H1 (cell line): ENCODE measurements around the gene CAMP. TPM values are rescaled to one million over a fixed set of nuclear protein-coding genes. Genes with fewer than 3 reads are reported as not detected.

Experiments used
- CTCF ChIA-PET: fragments of 300-600 bp; sonication (Branson Sonifier 250); formaldehyde crosslinking; loops from one replicate; lab custom pipeline; 2021; ENCODE audit not compliant: partially characterized antibody; lab: Charles Lee
- POLR2A ChIA-PET: fragments of 300-600 bp; sonication (Branson Sonifier 250); formaldehyde crosslinking; loops from one replicate; lab custom pipeline; 2021; ENCODE audit warnings: inconsistent platforms; ENCODE audit not compliant: partially characterized antibody; lab: Charles Lee
- DNase-seq, 2 experiments: peaks; one replicate each; pipeline versions ENCODE4 v3.0.0 to v3.0.0-alpha.2; 2010 to 2022; ENCODE audit warnings: low spot score in 2 of 2, low read depth in 1 of 2, mixed read lengths in 1 of 2
- FAIRE-seq: peaks from 2 replicates; lab custom pipeline; 2011; peaks lifted over from hg19 to GRCh38; lab: Jason Lieb, UNC
- H2AFZ ChIP-seq: 2 replicates; pipeline ENCODE4 v1.8.1; 2012; ENCODE audit warnings: low read length, inconsistent platforms
- H2AK5ac ChIP-seq: 2 replicates; pipeline ENCODE4 v1.6.1; 2013; ENCODE audit warnings: low read depth, low read length
- H2BK120ac ChIP-seq: replicated peaks from 2 replicates; pipeline ENCODE3; 2013; ENCODE audit warnings: low read depth, low read length, inconsistent platforms
- H2BK12ac ChIP-seq: 2 replicates; pipeline ENCODE4 v1.6.1; 2013; ENCODE audit warnings: low read depth, low read length
- H2BK15ac ChIP-seq: 2 replicates; pipeline ENCODE4 v1.6.1; 2013; ENCODE audit warnings: low read length
- H2BK20ac ChIP-seq: 2 replicates; pipeline ENCODE4 v1.6.1; 2013; ENCODE audit warnings: low read length
- H2BK5ac ChIP-seq: 2 replicates; pipeline ENCODE4 v1.6.1; 2013; ENCODE audit warnings: low read depth, low read length
- H3K14ac ChIP-seq: 2 replicates; pipeline ENCODE4 v1.6.1; 2013; ENCODE audit warnings: inconsistent platforms; ENCODE audit not compliant: insufficient read length
- H3K18ac ChIP-seq: 2 replicates; pipeline ENCODE4 v1.6.1; 2013; ENCODE audit warnings: low read length; ENCODE audit errors: extremely low read depth
- H3K23ac ChIP-seq: 2 replicates; pipeline ENCODE4 v1.6.1; 2013; ENCODE audit warnings: inconsistent platforms; ENCODE audit not compliant: insufficient read length
- H3K23me2 ChIP-seq: 2 replicates; pipeline ENCODE4 v1.6.1; 2013; ENCODE audit warnings: low read depth, low read length
- H3K27ac ChIP-seq: 2 replicates; pipeline ENCODE4 v1.6.1; 2011; ENCODE audit warnings: low read depth, low read length, inconsistent platforms
- H3K27me3 ChIP-seq, 4 experiments: replicated peaks in 1 of 4; 1 replicate in 1 of 4; 2 replicates in 3 of 4; pipeline versions ENCODE4 v1.6.1 to v1.8.1; 2011 to 2013; ENCODE audit warnings: low read length in 3 of 4, mild to moderate bottlenecking in 3 of 4, inconsistent platforms in 2 of 4, mixed read lengths in 2 of 4, moderate library complexity in 1 of 4; ENCODE audit not compliant: control insufficient read depth in 3 of 4, insufficient read depth in 3 of 4; ENCODE audit errors: extremely low read depth in 1 of 4
- H3K36me3 ChIP-seq, 4 experiments: 2 replicates each; pipeline versions ENCODE4 v1.6.1 to v1.8.1; 2011 to 2013; ENCODE audit warnings: mild to moderate bottlenecking in 4 of 4, low read length in 3 of 4, moderate library complexity in 2 of 4, control low read depth in 1 of 4, inconsistent platforms in 1 of 4; ENCODE audit not compliant: insufficient read depth in 4 of 4, control insufficient read depth in 2 of 4
- H3K4ac ChIP-seq: replicated peaks from 2 replicates; pipeline ENCODE3; 2013; ENCODE audit warnings: low read length, low read depth, mixed read lengths, inconsistent platforms; ENCODE audit not compliant: insufficient read length
- H3K4me1 ChIP-seq, 4 experiments: replicated peaks in 1 of 4; 1 replicate in 1 of 4; 2 replicates in 3 of 4; pipeline versions ENCODE4 v1.6.1 to v1.8.1; 2011 to 2013; ENCODE audit warnings: low read length in 3 of 4, inconsistent platforms in 2 of 4, mixed read lengths in 1 of 4; ENCODE audit not compliant: insufficient read depth in 4 of 4, control insufficient read depth in 3 of 4
- H3K4me2 ChIP-seq, 2 experiments: 2 replicates each; pipeline versions ENCODE4 v1.6.1 to v1.8.1; 2011 to 2013; ENCODE audit warnings: low read depth in 2 of 2, low read length in 2 of 2, control low read depth in 1 of 2, inconsistent platforms in 1 of 2, mild to moderate bottlenecking in 1 of 2; ENCODE audit not compliant: insufficient read depth in 1 of 2
- H3K4me3 ChIP-seq, 4 experiments: fragments of 200-600, 300-600 bp in 1 of 4; sonication (generic), shearing (Covaris generic), sonication (Bioruptor Twin) in 1 of 4; 2 replicates each; pipeline versions ENCODE4 v1.5.1 to v1.8.1; 2011 to 2016; ENCODE audit warnings: low read length in 4 of 4, low read depth in 3 of 4, control low read depth in 2 of 4, inconsistent platforms in 2 of 4, mild to moderate bottlenecking in 2 of 4, mixed read lengths in 1 of 4, moderate library complexity in 1 of 4; ENCODE audit not compliant: insufficient read depth in 2 of 4; ENCODE audit errors: extremely low read depth in 1 of 4
- H3K56ac ChIP-seq: replicated peaks from 2 replicates; pipeline ENCODE3; 2013; ENCODE audit warnings: low read depth, mild to moderate bottlenecking, mixed read lengths, low read length, inconsistent platforms; ENCODE audit not compliant: insufficient read length
- H3K79me1 ChIP-seq: 2 replicates; pipeline ENCODE4 v1.6.1; 2013; ENCODE audit warnings: low read depth, low read length, control low read depth
- H3K79me2 ChIP-seq, 2 experiments: 2 replicates each; pipeline versions ENCODE4 v1.6.1 to v1.8.1; 2012 to 2013; ENCODE audit warnings: low read length in 2 of 2, mild to moderate bottlenecking in 2 of 2, inconsistent platforms in 1 of 2; ENCODE audit not compliant: insufficient read depth in 2 of 2, control insufficient read depth in 1 of 2
- H3K9ac ChIP-seq, 4 experiments: replicated peaks in 1 of 4; 1 replicate in 1 of 4; 2 replicates in 3 of 4; pipeline versions ENCODE4 v1.6.1 to v1.8.1; 2011 to 2013; ENCODE audit warnings: low read depth in 3 of 4, low read length in 3 of 4, control low read depth in 2 of 4, mild to moderate bottlenecking in 2 of 4, moderate library complexity in 2 of 4, inconsistent platforms in 1 of 4; ENCODE audit errors: extremely low read depth in 1 of 4
- H3K9me3 ChIP-seq, 2 experiments: 2 replicates each; pipeline versions ENCODE4 v1.6.1 to v1.8.1; 2012 to 2013; ENCODE audit warnings: mild to moderate bottlenecking in 2 of 2, moderate library complexity in 2 of 2, control low read depth in 1 of 2, inconsistent platforms in 1 of 2, low read depth in 1 of 2, low read length in 1 of 2, mixed read lengths in 1 of 2; ENCODE audit not compliant: insufficient read depth in 2 of 2
- H4K20me1 ChIP-seq, 2 experiments: replicated peaks in 1 of 2; 2 replicates each; pipeline versions ENCODE3 to v1.8.1; 2011 to 2013; ENCODE audit warnings: inconsistent platforms in 2 of 2, low read length in 2 of 2, mild to moderate bottlenecking in 1 of 2; ENCODE audit not compliant: insufficient read depth in 2 of 2, control insufficient read depth in 1 of 2
- H4K5ac ChIP-seq: 2 replicates; pipeline ENCODE4 v1.6.1; 2013; ENCODE audit warnings: low read length, low read depth, mixed read lengths, inconsistent platforms; ENCODE audit not compliant: insufficient read length
- H4K8ac ChIP-seq: 2 replicates; pipeline ENCODE4 v1.8.0; 2013; ENCODE audit warnings: mild to moderate bottlenecking, moderate library complexity, low read length, inconsistent platforms; ENCODE audit not compliant: insufficient read depth; ENCODE audit errors: extremely low read depth
- H4K91ac ChIP-seq: replicated peaks from 2 replicates; pipeline ENCODE3; 2013; ENCODE audit warnings: low read length, mixed read lengths, inconsistent platforms; ENCODE audit not compliant: insufficient read length
- CEBPB ChIP-seq: IDR thresholded peaks from 2 replicates; pipeline ENCODE4 v1.6.1; 2012; ENCODE audit warnings: low read depth, low read length
- NANOG ChIP-seq: IDR thresholded peaks from 2 replicates; pipeline ENCODE4 v1.6.1; 2011; ENCODE audit warnings: low read length, low read depth, mild to moderate bottlenecking, inconsistent platforms; ENCODE audit not compliant: insufficient read depth, poor library complexity, severe bottlenecking
- POU5F1 ChIP-seq: IDR thresholded peaks from 2 replicates; pipeline ENCODE4 v1.6.1; 2011; ENCODE audit warnings: low read depth, mild to moderate bottlenecking, low read length, moderate library complexity
- RFX5 ChIP-seq: IDR thresholded peaks from 2 replicates; pipeline ENCODE4 v1.6.1; 2011; ENCODE audit warnings: low read depth, low read length, improper control_type of control experiment, borderline replicate concordance
- RNF2 ChIP-seq: fragments of 200-900, 300-1000 bp; sonication (generic); IDR thresholded peaks from 2 replicates; pipeline ENCODE4 v1.7.1; 2016; ENCODE audit warnings: borderline replicate concordance, low read depth, mild to moderate bottlenecking, antibody characterized with exemption, low read length; ENCODE audit not compliant: poor library complexity, severe bottlenecking; ENCODE audit errors: missing control alignments
- WGBS, 2 experiments: shearing (Covaris generic) in 1 of 2; methylation state at CpG; one replicate each; pipeline versions ENCODE4 v1.1.6 to v1.1.7; 2013 to 2015; ENCODE audit warnings: low lambda C conversion rate in 2 of 2, mixed read lengths in 2 of 2, inconsistent platforms in 1 of 2, low coverage in 1 of 2, missing lambda C conversion rate in 1 of 2; ENCODE audit not compliant: insufficient replicate concordance in 2 of 2, insufficient coverage in 1 of 2, insufficient read length in 1 of 2; ENCODE audit errors: extremely low coverage in 1 of 2, missing lambda C conversion rate in 1 of 2; 5-methylcytosine and 5-hydroxymethylcytosine counted together
- long read RNA-seq, 2 experiments: library from RNA in 1 of 2; library from capped mRNA in 1 of 2; stranded (forward); transcript quantifications; one replicate each; pipeline ENCODE4 v2.0.0, GENCODE V29; 2021; ENCODE audit warnings: inconsistent platforms in 1 of 2
- polyA minus RNA-seq, 3 experiments: library from RNA; depleted of rRNA, polyadenylated mRNA; stranded (reverse); fragments of >200 nt; gene quantifications; 1 replicate in 2 of 3; 2 replicates in 1 of 3; pipeline ENCODE4 v1.2.3, GENCODE V29; 2011
- polyA plus RNA-seq, 7 experiments: library from polyadenylated mRNA; depleted of rRNA in 3 of 7; stranded (reverse) in 5 of 7; unstranded in 2 of 7; fragments of >200 nt in 5 of 7; fragments of 200-250 nt in 2 of 7; gene quantifications; 1 replicate in 5 of 7; 2 replicates in 1 of 7; 4 replicates in 1 of 7; pipeline versions ENCODE4 v1.2.1 to v1.2.3, GENCODE V29; 2011 to 2013; ENCODE audit warnings: missing spikeins in 2 of 7, mixed read lengths in 2 of 7
- total RNA-seq: library from RNA; stranded (reverse); fragmentation: NEBNext Ultra II Directional; extraction: Animal tissue kit (Norgen Biotek cat#: 25700); gene quantifications from 2 replicates; pipeline ENCODE4 v1.2.1, GENCODE V29; 2021
- TF ChIP-seq, protein P1 (sequence below): IDR thresholded peaks from 2 replicates; pipeline ENCODE4 v1.6.1; 2012; ENCODE audit warnings: low read length, inconsistent platforms

CAMP gene, protein sequence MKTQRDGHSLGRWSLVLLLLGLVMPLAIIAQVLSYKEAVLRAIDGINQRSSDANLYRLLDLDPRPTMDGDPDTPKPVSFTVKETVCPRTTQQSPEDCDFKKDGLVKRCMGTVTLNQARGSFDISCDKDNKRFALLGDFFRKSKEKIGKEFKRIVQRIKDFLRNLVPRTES
- not detected in 2 replicates for total RNA-seq
- polyA plus RNA-seq (2011; rRNA removed) = not detected in 2 replicates
- not detected for polyA plus RNA-seq (2011; cell fraction: cytosol; rRNA removed)
- polyA plus RNA-seq (2011; cell fraction: nucleus; rRNA removed) = not detected
- polyA plus RNA-seq (2012, experiment 1 of 2) = not detected in 4 replicates
- polyA plus RNA-seq (2012, experiment 2 of 2) = not detected
- not detected for polyA plus RNA-seq (2013, experiment 1 of 2)
- not detected for polyA plus RNA-seq (2013, experiment 2 of 2)
- not detected in 2 replicates for polyA minus RNA-seq (2011; rRNA and poly(A)+ RNA removed)
- polyA minus RNA-seq (2011; cell fraction: cytosol; rRNA and poly(A)+ RNA removed) = not detected
- polyA minus RNA-seq (2011; cell fraction: nucleus; rRNA and poly(A)+ RNA removed) = not detected
- long read RNA-seq, experiment 1 = 0 reads
- long read RNA-seq, experiment 2 = 0 reads

DNA sequence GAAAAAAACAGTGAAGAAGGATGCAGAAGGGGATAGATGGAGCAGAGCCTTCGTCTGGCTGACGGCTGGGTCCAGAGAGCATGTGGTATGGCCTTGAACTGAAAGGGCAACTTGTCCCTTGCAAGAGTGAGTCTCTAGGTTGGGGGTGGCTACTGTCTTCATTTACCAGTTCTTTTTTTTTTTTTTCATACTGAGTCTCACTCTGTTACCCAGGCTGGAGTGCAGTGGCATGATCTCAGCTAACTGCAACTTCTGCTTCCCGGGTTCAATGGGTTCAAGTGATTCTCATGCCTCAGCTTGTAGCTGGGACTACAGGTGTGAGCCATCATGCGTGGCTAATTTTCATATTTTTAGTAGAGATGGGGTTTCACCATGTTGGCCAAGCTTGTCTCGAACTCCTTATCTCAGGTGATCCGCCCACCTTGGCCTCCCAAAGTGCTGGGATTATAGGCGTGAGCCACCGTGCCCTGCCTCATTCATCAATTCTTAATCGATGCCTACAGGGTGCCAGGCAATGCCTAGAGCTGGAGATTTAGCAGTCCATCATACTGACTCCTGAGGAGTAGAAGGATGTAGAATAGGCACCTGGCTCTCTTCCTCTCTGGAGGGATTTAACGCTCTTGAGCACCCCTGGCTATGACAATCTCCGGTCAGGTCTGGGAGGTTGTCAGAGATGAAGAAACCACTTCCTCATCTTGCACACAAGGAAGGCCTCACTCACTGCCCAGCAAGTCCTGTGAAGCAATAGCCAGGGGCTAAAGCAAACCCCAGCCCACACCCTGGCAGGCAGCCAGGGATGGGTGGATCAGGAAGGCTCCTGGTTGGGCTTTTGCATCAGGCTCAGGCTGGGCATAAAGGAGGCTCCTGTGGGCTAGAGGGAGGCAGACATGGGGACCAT is at the start of gene CAMP:
TSS of gene CAMP (plus strand) at position 880 of the 898 bp plus-strand sequence. CDS start at position 897, 17 bp downstream.
- Histone ChIP-seq H3K23ac (no peak within 1 kb of the TSS), H2BK20ac (no peak within 1 kb of the TSS), H3K4me2 (no peak within 1 kb of the TSS), H3K36me3 (no peaks in the 10 kb centered on the region), H3K9me3 (no peaks in the 10 kb centered on the region), H3K23me2 (no peaks in the 10 kb centered on the region), H3K4me3 (no peak within 1 kb of the TSS), H2BK5ac (no peak within 1 kb of the TSS; the same call in 1 of the 2 replicates), H4K20me1 (no peaks in the 10 kb centered on the region), H2AK5ac (peak within 1 kb of the TSS; percentile 39; the same call in 1 of the 2 replicates), H3K27me3 (peaks cover 0 to 2% (median 0%) of the 10 kb centered on the region in 4 experiments; a peak in 1 of 7 replicates), H3K79me2 (no peaks in the 10 kb centered on the region), H2AFZ (no peak within 1 kb of the TSS), H2BK15ac (no peak within 1 kb of the TSS; the same call in 1 of the 2 replicates), H4K8ac (no peak within 1 kb of the TSS; the same call in 1 of the 2 replicates), H3K18ac (no peak within 1 kb of the TSS), H3K27ac (no peak within 1 kb of the TSS), H3K79me1 (no peaks in the 10 kb centered on the region), H4K91ac (no peak within 1 kb of the TSS), H3K9ac (no peak within 1 kb of the TSS), H3K56ac (no peak within 1 kb of the TSS), H3K4ac (no peak within 1 kb of the TSS), H3K4me1 (no peaks in the 10 kb centered on the region), H2BK120ac (no peak within 1 kb of the TSS), H4K5ac (no peak within 1 kb of the TSS), H3K14ac (no peak within 1 kb of the TSS), H2BK12ac (no peak within 1 kb of the TSS)
- ChIA-PET CTCF (interaction anchor here (1.5 kb wide), 1 partner anchor 13 kb away, joined by 5 read pairs; no protein-coding TSS in a partner anchor), POLR2A (interaction anchor here (4.2 kb wide), 1 partner anchor 18 kb away, joined by 37 read pairs; the partner anchor contains the start of gene ZNF589)
- DNase-seq (no peak), FAIRE-seq (no peak)
- WGBS, 2 experiments = 92% methylated on average over 11 of the region's 11 CpGs; no CpG with 5 or more reads in 1 of the 2 experiments
- no peak for TF ChIP-seq NANOG
- TF ChIP-seq, protein P1, sequence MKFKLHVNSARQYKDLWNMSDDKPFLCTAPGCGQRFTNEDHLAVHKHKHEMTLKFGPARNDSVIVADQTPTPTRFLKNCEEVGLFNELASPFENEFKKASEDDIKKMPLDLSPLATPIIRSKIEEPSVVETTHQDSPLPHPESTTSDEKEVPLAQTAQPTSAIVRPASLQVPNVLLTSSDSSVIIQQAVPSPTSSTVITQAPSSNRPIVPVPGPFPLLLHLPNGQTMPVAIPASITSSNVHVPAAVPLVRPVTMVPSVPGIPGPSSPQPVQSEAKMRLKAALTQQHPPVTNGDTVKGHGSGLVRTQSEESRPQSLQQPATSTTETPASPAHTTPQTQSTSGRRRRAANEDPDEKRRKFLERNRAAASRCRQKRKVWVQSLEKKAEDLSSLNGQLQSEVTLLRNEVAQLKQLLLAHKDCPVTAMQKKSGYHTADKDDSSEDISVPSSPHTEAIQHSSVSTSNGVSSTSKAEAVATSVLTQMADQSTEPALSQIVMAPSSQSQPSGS = no peak
- TF ChIP-seq CEBPB = no peak
- TF ChIP-seq RFX5 = no peak
- no peak for TF ChIP-seq POU5F1
- TF ChIP-seq RNF2 = no peak
